GM18909 (cell line): Measurements from ENCODE around the gene DNAJC4.

Experiments
- ATAC-seq: cut with Tn5 transposase; IDR thresholded peaks from one replicate; pipeline ENCODE4 v1.9.1; 2021; ENCODE audit warnings: mild to moderate bottlenecking; ENCODE audit not compliant: unreplicated experiment, poor library complexity

DNAJC4 gene

DNA sequence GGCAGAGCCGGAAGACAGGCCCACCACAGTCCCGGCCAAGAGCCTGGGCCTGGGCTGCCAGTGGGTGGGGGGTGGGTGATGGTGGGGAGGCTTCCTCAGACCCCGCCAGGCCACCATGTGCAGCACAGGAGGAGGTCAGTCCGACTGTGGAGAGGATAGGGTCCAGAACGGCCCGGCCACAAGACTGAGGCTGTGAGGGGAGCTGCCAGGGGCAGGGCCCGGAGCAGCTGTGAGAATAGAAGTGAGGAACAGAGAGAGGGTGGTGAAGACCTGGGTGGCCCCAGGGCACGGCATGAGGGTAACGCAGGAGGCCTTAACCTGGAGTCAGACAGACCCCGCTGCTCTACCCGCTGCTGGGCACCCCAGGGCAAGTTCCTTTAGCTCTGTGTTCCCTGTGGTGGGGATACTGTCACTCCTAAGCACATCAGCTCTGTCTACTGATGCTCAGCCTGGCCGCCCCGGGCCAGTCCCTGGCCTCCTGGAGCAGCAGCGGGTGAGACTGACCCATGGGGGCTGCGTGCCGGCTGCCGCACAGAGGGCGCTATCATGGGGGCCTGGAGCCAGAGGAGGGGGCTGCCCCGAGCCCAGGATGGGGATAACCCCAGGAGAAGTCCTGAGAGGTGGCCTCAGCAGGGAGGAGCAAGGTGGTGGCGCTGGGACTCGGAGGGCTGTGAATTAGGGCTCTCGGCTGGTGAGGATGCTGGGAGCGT, 22.1 kb upstream of the DNAJC4 start:
- ATAC-seq: peak; percentile 6

DNA sequence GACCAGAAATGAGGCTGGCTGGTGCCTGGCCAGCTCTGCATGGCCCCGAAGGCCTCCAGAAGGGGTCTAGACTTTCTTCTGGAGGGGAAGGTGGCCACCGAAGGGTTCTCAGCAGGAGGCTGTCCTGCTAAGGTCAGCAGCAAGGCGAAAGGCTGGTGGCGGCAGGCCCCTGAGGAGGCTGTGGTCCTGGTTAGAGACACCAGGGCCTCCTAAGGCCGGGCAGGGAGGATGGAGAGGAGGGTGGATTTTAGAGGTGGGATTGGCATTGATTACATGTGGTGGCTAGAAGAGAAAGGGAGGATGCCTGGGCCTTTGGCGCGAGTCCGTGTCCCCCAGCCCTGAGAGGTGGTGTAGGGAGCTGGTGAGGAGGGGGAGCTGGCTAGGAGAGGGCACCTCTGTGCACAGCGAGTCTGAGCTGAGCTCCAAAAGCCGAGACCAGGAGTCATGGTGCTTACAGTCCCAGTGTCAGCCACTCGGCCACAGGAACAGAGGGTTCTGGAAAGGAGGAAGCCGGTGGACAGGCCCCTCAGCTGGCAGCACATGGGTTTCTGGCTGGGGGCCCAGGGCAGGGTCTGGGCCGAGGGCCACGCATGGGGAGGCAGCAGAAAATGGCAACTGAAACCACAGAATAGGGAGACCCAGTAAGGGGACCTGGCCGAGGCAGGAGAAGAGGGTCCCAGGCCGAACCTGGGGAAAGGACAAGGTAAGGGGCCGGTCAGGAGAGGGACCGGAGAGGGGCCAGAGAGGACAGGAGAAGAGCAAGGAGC, 21.4 kb upstream of the DNAJC4 start:
- no peak for ATAC-seq

DNA sequence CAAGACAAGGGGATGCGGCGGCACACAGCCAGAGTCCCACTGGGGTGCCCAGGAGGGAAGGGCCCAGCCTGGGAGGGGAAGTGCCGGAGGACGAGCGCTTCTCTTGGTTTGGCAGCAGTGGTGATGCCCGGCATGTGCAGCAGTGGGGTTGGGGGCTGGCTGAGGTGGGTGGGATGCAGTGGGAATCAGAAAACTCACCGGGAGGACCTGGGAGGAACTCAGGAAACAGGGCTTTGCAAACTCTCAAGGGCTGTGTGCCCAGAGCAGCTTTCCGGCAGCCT, 20.8 kb upstream of the DNAJC4 start:
- no peak for ATAC-seq

DNA sequence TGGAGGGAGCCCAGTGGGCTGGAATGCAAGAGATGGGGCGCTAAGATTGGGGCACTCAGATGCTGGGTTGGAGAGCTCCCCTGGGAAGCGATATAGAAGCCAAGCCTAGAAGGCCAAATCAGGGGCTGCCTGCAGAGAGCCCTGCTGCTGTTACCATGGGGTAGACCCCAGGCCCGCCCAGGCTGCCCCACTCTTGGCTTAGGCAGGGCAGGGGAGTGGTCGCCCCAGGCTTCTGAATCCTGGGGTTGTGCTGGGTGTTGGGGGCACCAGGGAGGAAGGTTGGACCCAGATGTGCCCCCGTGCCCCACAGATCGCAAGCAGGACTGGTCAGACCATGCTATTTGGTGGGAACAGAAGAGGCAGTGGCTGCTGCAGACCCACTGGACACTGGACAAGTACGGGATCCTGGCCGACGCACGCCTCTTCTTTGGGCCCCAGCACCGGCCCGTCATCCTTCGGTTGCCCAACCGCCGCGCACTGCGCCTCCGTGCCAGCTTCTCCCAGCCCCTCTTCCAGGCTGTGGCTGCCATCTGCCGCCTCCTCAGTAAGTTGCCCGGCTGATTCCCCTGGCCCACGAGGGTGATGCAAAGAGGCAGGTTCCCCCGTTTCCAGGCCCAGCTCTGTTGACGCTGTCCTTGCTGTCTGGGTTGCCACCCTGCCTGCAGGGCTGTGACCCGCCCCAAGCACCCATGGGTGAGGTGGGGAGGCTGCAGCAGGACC, 19.9 kb upstream of the DNAJC4 start:
- ATAC-seq: no peak

GRCh38 chr11:64211181-64211872, 19.0 kb upstream of the DNAJC4 start:
- ATAC-seq: no peak

GRCh38 chr11:64216879-64217278, 13.5 kb upstream of the DNAJC4 start:
- no peak for ATAC-seq

DNA sequence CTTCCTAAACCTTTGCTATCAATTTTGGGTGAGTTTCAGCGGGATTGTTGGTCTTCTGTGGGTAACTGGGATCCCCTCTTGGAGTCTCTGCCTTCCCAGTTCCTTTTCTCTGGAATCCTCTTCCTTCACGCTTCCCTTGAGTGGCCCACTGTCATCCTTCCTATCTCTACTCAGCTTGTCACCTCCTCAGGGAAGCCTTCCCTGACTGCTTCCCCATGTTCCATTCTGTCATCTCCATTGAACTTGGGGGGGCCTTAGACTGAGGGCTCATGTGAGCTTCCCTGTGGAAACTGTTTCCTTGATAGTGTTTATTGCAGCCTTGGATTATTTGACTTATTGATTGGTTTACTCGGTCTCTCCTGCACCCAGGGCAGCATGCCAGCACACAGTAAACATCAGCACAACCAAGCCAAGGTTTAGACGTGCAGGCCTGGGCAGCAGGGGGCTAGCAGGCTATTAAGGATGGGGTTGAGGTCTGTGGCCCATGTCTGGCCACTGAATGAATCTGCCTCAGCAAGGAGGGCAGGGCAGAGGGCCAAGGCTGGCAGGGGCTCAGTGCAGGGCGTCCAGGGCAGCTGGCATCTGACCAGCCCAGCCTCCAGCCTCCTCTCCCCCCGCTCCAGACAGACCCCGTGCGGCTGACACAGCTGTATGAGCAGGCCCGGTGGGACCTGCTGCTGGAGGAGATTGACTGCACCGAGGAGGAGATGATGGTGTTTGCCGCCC, 11.6 kb upstream of the DNAJC4 start:
- no peak for ATAC-seq

- no peak for ATAC-seq
These were observed 11.0 kb upstream of the DNAJC4 start for GRCh38 chr11:64219354-64219684.

- no peak for ATAC-seq
These were observed 10.6 kb upstream of the DNAJC4 start for GRCh38 chr11:64219755-64220154.

DNA sequence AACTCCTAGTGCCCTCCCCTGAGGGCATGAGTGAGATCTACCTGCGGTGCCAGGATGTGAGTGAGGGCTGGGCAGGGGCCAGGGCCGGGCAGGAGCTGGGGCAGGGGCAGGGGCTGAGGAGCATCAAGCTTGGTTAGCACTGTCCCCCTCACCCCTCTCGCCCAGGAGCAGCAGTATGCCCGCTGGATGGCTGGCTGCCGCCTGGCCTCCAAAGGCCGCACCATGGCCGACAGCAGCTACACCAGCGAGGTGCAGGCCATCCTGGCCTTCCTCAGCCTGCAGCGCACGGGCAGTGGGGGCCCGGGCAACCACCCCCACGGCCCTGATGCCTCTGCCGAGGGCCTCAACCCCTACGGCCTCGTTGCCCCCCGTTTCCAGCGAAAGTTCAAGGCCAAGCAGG, 10.1 kb upstream of the DNAJC4 start:
- no peak for ATAC-seq

DNA sequence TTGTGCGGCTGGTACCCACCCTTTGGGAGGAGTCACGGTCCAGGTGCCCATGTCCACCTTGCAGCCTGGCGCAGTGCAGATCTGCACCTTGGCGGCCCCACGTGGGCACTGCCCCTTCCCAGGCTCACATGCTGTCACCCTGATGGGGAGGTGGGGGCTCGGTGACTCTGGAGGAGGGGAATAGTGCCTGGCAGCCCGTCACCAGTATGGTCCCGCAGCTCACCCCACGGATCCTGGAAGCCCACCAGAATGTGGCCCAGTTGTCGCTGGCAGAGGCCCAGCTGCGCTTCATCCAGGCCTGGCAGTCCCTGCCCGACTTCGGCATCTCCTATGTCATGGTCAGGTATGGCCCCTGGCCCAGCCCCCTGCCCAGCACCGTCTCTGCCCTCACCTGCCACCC, 9.6 kb upstream of the DNAJC4 start:
- no peak for ATAC-seq

DNA sequence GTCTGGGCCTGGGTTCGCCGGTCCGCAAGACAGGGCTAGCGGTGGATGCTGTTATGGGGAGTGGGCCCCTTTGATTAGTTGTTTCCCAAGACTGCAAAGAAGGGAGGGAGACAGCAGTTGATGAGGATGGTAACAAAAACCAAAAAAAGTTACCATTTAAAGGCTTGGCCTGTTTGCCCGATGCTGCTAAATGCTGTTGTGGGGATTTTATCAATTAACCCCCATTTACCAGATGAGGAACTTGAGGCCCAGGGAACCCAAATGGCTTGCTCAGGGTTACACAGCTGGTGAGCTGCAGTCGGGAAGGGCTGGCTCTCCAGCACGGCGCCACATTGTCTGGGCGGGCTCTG, 7.7 kb upstream of the DNAJC4 start:
- ATAC-seq: no peak

DNA sequence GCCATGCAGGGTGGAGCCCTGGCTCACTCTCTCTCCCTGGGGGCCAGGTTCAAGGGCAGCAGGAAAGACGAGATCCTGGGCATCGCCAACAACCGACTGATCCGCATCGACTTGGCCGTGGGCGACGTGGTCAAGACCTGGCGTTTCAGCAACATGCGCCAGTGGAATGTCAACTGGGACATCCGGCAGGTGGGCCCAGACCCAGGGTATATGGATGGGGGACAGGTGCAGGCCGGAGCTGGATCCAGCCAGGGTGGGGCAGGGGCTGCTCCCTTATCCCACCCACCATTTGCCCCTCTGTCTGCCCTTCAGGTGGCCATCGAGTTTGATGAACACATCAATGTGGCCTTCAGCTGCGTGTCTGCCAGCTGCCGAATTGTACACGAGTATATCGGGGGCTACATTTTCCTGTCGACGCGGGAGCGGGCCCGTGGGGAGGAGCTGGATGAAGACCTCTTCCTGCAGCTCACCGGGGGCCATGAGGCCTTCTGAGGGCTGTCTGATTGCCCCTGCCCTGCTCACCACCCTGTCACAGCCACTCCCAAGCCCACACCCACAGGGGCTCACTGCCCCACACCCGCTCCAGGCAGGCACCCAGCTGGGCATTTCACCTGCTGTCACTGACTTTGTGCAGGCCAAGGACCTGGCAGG, 7.2 kb upstream of the DNAJC4 start:
- no peak for ATAC-seq

GRCh38 chr11:64224151-64224890, 6.0 kb upstream of the DNAJC4 start:
- no peak for ATAC-seq

- ATAC-seq: no peak
These were observed 5.3 kb upstream of the DNAJC4 start for GRCh38 chr11:64224891-64225607.

DNA sequence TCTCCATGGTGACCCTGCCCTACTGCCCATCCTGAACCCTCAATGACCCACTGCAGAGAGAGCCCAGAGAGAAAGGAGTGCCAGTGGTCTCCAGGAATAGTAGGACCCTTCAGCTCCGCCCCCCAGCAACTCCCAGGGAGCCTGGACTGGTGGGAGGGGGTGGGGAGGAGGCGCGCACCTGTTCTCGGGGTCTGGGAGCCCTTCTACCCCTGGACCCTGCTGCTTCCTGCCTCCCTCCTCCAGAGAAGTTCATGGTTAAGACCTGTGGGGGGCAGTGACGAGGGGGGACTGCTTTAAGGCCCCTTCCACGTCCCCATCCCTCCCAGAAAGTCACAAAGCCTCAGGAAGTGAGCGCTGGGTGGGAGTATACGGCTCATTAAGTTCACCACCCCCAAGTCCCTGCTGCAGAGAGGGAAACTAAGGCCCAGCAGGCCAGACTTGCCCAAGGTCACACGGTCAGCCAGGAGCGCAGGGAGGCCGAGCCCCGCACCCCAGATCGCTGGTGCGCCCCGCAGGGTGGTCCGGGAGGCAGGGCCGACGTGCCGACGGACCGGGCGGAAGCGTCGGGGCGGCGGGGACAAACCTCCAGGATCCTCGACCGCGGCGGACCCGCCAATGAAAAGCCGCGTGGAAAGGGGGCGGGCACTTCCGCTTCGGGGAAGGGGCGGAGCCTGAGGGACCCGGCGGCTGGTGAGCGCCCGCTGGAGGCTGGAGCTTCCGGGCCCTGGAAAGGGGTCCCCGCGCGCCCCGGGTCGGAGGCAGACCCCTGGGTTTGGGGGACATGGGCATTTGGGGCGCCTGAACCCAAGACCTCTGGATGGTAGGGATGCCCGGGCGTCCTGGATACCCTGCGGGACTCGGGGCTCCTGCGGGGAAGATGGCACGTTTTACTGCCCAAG, 4.5 kb upstream of the DNAJC4 start, which contains the start of the genes NUDT22 and TRPT1:
TSS of gene NUDT22 (plus strand) at position 667 of the 899 bp plus-strand sequence. CDS start 379 bp downstream, outside the sequence.
TSS of gene TRPT1 (minus strand) at position 579 of the 899 bp plus-strand sequence. CDS start at position 253, 326 bp downstream.
- ATAC-seq: peak; percentile 44

- peak; percentile 25 for ATAC-seq
These were observed 3.8 kb upstream of the DNAJC4 start for GRCh38 chr11:64226507-64227051.
